Measurements from ENCODE around the gene AEBP2.

Gene AEBP2

DNA sequence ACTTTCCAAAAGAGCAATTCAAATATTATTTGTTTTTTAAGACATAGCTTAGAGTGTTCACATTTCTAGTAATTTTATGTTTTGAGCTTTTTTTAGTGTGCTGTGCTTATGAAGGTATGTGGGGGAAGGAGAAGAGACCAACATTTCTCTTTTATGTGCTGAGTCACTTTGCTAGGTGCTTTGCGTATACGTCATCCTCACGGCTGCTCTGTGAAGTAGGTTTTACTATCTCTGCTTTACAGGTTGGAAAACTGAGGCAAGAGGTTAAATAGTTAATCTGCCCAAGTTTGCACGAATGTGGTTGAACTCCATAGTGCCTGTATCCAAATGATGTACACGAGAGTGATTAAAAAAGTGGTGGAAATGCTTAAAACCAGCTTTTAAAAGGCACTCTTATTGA is 75.9 kb downstream of the AEBP2 start:
- DNase-seq: no peak

DNA sequence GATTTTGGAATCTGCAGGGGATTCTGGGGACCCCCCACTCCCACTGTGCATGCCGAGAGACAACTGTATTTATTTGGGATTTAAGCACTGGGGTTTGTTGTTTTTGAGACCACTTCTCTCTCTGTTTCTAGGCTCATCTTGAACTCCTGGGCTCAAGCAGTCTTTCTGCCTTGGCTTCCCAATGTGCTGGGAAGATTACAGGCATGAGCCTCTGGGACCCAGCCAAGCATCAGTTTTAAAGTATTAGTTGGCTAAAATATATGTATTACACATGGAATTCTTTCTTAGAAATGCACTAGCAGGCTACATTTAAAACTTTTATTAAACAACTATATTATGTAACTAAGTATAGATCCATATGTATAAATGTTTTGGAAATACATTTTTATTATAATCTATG is 78.3 kb downstream of the AEBP2 start:
- no peak for DNase-seq

DNA sequence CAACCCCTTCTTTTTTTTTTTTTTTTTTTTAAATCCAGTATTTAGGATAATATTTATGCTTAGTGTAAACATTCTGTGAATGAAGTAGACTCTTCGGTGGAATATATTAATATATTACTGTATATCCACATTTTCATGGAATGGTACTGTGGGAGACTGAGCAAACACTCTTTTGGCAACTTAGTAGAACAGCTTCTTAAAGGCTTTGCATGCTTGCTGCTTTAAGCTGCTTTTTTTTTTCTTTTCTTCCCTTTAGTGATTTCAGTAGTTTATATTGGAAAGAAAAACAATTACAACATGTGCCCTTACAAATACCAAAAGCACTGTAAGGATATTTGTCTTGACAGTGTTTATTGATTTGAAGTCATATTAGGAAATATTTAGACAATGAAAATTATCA is 78.9 kb downstream of the AEBP2 start:
- DNase-seq: no peak

DNA sequence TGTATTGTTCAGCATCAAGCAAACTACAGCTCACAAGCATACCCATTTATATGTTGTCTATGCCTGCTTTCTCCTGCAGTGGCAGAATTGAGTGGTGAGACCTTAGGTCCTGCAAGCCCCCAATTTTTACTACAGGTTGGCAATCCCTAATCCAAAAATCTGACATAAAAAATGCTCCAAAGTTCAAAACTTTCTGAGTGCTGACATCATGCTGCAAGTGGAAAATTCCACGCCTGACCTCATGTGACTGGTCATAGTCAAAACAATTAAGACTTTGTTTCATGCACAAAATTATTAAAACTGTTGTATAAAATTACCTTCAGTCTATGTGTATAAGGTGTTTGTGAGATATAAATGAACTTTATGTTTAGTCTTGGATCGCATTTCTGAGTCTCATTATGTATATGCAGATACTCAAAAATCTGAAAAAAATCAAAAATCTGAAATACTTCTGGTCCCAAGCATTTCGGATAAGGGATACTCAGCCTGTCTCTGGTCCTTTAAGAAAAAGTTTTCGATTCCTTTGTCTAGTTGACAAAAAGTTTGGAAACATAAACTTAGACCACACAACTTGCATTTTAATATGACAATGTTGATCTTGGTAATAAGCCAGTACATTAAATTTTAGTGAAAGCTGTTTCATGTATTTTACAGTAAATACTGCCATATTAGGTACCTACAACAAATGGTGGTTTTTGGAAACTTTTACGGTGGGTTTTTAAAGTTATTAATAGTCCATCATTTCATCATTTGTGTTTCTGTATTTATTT is 81.5 kb downstream of the AEBP2 start:
- no peak for DNase-seq

DNA sequence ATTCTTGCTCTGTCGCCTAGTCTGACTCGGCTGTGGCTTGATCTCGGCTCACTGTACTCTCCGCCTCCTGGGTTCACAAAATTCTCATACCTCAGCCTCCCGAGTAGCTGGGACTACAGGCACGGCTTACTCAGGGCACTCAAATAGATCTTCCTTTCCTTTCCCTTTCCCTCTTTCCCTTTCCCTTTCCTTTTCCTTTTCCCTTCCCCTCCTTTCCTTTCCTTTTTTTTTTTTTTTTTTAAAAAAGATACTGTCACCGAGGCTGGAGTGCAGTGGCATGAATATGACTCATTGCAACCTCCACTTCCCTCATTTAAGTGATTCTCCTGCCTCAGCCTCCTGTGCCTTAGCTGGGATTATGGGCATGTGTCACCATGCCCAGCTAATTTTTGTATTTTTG is 86.0 kb downstream of the AEBP2 start:
- no peak for DNase-seq

DNA sequence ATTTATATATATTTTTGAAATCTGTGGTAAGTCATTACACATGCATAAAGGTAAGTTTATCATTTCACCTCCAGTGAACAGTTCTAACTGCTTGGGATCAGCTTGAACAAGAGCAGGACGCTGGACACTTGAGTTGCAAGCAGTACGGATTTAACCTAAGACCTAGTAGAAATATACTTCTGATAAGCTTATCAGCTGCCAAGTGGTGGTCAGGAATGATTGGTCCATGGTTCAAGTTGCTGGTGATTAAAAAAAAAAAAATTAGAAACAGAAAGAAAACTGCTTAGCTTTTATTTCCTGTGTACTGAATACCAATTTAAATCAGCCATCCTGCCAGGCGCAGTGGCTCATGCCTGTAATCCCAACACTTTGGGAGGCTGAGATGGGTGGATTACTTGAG is 88.6 kb downstream of the AEBP2 start:
- DNase-seq: no peak

DNA sequence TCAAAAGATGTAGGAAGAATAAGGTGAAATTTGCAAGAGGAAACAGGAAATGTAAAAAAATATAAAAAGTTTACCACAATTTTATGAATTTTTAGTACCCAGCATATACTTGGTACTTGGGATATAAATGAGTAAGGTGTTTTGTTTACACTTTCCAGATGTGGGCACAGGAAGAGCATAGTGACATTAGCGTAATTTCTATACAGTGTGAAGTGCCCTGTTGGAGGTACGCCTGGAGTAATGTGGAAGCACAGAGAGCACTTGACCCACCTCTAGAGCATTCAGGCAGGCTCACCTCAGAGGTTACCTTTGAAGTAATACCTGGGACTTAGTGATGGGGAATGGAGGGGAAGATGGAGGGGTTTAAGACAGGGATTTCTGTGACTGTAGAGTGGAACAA is 89.5 kb downstream of the AEBP2 start:
- no peak for DNase-seq

DNA sequence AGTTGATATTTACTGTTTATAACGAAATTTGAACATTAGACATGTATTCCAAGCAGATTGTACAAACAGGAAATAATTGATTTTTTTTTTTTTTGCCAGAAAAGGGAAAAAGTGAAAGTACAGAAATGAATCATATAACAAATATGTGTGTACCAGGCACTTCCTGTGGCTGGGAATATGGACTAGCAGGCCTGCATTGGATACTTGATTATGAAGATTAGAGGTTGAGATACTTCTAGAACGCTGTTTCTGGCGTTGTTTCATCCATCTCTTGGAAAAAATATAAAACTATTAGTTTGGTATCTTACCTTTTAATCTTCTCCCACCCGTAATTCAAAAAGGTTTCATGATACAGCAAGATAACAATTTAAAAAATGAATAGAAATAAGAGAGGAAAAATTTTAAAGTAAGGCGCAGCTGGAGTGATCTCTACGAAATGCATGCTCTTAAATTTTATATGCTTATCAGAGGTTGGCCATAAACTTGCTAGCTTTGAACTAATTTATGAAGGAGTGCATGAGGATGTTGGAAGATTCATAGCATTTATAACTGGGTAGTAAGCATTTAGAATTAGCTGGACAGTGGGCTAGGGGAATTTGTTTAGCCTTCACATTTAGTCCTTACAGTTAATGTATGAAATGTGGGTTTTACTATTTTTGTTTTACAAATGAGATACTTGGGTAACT is 90.8 kb downstream of the AEBP2 start:
- DNase-seq: no peak

DNA sequence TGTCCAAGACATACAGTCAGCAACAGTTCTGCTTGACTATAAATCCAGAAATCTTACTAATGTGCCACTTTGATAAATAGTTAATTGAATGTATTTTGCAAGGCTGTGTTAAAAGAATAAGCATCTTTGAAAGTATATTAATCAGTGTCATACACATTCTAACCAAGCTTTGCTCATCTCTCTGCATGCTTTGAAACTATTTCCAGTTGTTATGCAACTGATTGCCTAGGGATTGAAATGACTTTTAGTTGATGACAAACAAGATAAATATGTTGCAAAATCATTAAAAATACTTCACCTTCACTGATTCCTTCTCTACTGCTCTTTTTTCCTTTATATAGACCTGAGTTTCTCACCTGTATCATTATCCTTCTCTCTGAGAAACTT is 91.3 kb downstream of the AEBP2 start:
- DNase-seq: no peak

DNA sequence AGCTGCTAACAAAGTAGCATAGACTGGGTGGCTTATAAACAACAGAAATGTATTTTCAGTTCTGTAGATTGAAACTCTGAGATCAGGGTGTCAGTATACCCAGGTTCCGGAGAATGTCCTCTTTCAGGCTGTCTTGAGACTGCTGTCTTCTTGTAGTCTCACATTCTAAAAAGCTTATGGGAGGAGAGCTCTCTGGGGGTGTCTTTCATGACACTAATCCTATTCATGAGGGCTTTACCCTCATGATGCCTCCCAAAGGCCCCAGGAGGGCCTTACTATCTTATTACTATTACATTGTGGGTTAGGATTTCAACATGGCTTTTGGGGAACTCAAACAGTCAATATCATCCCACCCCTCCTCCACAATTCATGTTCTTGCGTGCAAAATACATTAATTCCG is 94.3 kb downstream of the AEBP2 start:
- no peak for DNase-seq

DNA sequence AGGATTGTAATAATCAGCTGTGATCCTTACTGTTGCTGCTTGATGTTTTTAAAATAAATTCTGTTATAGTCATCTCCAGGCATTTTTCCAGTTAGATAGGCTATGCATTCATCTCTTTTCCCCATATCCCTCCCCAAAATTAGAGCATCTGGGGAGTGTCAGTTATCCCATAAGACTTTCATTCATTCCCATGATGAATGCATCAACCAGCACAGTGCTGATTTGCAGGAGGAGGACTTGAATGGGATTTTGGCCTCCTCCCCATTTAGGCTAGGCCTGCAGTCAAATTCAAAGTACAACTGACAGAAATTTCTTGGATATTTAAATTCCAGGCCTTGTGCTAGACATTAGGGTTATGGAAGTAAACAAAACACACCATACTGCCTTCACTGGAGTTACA is 99.8 kb downstream of the AEBP2 start:
- no peak for DNase-seq

DNA sequence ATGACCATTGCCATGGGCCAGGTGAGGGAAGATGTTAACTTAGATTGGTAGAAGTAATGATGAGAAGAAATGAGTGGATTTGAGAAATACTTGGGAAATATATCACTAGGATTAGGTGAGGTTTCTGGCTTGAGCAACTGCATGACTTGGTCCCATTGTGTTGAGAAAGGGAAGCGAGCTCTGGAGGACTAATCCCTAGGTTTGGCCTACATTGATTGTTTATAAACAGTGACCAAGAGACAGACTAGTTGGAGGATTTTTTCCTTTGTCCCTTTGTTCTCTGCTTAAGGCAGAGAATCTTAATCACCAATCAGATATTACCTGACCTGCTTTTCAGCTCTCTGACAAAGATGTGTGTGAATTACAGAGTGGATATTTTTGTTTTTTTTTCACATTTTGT is 100.5 kb downstream of the AEBP2 start:
- no peak for DNase-seq

DNA sequence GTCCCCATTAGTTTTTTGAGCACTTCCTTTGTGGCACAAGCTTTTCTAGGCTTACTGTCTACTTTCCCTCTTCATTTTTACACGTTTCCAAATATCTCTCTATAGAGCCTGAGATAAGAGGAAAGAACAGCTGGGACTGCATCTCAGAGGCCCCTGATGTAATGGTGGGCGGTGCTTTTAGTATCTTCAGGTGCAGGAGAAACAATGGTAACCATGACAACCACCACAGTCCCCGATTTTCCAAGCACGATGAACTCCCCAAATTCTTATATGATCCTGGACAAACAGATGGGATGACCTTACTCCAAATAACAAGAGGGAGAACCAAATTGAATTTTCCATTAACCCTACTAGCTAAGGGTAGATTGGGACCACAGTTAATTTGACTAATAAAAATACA is 103.3 kb downstream of the AEBP2 start:
- no peak for DNase-seq

DNA sequence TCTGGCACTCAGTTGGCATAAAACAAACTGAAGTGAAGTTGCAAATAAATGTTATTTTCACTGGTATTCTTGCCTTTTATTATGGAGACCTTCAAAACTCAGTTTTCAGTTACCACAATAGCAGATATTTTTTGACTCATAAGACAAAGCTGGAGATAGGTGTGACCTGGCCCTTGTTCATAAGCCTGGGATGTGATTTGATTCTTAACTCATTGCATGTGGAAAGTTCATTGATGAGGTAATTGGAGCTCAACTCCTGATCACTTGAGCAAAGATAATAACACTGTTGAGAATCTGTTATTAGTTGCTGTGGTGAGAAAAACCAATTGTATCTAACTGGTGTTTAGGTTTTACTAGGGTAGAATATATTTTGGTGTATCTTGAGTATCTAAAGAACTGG is 105.1 kb downstream of the AEBP2 start:
- no peak for DNase-seq

DNA sequence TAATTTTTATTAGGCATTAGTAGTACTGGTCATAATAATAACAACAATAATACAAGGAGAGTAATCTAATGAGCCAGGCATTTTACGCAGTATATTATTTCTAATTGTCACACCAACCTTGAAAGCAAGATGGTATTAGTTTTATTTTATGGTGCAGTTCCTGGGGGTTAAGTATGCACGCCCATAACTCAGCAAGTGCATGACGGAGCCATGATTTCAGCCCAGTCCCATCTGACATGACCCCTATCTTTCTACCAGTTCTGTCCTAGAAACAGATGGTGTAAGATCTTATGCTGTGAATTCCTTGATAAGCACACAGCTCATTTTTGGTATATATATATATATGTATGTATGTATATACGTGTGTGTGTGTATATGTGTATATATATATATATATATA is 106.0 kb downstream of the AEBP2 start:
- DNase-seq: no peak

DNA sequence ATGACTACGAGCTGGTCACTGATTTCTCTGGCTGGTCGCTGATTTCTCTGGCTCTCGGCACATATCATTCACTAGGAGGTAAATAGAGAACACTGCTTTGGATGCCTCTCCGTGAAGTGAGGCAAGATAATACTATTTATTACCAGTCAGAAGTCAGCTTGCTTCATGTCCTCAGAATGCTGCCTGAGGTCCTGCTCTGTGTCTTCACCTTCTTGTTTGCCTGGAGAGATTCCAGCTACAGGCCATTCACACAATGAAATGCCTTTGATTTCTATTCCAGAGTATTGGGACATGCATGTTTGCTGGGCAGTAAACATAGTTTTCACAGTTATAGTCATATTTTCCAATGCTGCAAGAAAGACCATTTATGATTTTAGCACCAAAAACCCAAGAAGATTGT is 106.7 kb downstream of the AEBP2 start:
- DNase-seq: no peak

DNA sequence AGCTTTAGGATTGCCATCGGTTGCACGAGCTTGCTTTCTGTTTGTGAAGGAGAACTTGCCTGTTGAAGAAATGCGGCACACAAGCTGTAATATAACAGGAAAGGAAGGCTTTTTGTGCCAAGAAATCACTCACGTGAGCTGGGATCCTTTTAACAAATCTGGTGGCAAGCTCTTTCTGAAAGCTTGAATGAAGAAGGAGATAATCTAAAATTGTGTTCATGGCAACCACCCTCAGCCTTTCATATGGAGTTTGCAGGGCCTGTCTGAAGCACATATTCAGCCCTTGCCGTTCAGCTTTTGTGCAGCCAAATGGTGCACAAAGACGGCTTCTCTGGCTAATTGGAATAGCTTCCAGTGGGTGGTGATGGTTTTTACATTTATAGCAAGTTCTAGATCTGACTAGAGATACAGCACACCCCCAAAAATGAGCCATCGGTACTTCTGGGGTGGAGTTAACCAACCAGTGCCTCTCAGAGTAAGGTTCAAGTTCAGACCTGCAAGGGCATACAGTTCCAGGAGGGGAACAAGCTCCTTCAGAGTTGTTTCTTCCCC is 107.4 kb downstream of the AEBP2 start:
- no peak for DNase-seq

DNA sequence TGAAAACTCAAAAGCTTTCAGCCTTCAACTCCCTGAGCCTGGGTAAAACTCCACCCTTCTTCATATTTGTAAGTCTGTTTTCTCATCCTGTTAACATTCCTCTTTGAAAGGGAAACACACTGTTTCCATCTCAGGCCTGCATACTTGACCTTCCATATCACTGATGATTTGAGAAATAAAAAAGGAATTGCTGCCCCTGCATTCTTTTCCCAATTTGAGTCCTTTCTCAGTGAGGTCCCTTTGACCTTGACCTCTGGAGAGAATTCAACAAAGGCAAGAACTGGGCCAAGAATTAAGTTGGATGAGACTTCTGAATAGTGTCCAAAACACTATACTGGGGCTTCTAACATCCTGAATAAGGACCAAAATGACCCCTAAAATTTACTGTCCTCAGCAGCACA is 108.0 kb downstream of the AEBP2 start:
- DNase-seq: no peak

DNA sequence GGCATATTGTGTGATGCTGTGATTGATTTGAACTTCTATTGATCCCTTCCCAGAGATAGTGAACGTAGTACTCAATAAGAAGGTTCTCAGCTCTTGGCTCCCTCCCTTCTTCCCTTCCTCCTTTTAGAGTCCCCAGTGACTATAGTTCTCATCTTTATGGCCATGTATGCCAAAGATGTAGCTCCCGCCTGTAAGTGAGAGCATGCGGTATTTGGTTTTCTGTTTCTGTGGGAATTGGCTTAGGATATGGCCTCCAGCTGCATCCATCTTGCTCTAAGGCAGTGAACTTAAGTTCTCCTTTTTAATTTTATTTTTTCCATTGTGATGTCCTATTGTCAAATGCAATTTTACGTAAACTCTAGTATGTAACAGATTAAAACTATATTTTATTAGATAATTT is 109.5 kb downstream of the AEBP2 start:
- DNase-seq: no peak

DNA sequence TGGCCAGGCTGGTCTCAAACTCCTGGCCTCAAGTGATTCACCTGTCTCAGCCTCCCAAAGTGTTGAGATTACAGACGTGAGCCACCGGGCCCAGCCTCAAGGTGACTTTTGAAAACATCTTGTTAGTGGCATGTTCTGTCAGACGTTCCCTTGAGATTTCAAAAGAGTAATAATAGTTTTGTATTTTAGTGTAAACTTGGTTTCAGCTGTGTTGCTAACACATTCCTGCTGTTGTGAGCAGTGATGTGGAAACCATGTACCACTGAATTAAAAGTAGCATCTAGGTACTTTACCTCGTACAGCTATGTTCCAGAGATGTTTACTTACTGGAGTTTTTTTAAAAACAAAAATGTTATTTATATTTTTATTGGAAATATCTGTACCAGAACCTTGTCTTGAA is 111.3 kb downstream of the AEBP2 start:
- DNase-seq: no peak

DNA sequence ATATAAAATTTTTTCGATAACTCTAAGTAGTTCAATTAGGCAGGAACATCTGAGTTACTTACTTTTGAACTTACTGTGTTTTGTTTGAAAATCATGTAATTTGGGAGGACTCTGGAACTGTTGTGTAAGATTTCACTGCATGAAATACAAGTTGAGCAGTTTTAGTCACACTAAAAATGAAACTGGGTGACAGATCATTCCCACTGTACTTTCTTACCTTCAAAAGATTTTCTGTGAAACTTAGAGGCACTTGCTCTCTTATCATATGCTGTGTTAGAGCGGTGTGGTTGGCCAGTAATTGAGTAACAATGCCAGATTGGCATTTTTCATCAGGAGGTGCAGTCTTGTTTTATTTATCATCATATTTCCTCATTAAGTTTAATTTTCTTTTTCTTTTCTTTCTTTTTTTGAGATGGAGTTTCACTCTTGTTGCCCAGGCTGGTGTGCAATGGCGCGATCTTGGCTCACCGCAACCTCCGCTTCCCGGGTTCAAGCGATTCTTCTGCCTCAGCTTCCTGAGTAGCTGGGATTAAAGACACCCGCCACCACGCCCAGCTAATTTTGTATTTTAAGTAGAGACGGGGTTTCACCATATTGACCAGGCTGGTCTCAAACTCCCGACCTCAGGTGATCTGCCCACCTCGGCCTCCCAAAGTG is 113.3 kb downstream of the AEBP2 start:
- DNase-seq: peak; percentile 60

DNA sequence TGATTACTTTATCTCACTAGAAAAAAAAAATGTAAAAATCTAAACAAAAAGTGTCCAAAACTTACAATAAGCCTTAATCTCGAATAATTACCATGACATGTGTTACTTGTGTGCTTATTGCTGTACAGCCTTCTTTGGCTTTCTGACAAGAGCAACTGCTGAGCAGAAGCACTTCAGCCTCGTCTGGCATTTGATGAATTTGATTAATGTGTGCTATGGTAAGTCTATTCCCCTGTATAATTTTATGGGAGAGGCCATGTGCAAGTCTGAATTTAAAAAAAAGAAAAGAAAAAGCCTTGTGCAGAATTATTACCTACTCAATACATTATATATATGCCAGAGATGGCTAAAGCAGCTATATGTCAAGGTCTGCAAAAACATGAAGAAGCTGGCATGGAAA is 113.9 kb downstream of the AEBP2 start:
- DNase-seq: no peak

DNA sequence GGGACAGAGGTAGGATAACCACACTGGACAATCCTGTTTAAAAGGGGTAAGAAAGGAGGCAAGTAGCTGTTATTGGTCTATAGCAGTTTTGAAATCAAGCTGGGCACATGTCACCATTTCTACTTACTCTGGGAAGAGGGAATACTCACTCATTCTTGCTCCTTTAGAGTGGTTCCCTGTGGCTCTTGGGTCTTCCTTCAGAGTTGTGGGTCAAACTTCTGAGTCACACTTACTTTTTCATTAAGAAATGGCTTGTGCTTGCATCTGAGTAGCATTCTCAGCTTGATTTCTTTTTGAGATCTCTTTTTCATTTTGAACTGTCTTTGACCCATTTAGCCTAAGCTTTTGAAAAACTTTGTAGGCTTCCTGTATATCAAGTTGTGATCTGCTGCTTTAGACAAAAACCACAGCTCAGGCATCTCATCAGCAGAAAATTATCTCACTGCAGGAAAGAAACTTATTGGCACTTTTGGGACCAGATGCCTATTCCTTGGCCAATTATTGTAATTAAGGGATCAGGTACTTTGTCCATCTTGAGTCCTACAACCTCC is 122.2 kb downstream of the AEBP2 start:
- DNase-seq: no peak
